Esophagus muscularis mucosa (tissue), 3 donors: Measurements from ENCODE around the gene CLCNKB.

Experiments used
- POLR2A ChIP-seq: fragments of 450-650 bp; IDR thresholded peaks from one replicate; pipeline ENCODE4 v1.6.1; 2017; ENCODE audit warnings: antibody characterized with exemption, moderate library complexity, mild to moderate bottlenecking, low read depth
- TF ChIP-seq, protein P1 (sequence below), 3 experiments: fragments of 200-600 bp in 2 of 3; fragments of 450-650 bp in 1 of 3; sonication (generic) in 2 of 3; IDR thresholded peaks; one replicate each; pipeline ENCODE4 v1.5.1; 2017 to 2019; ENCODE audit warnings: antibody characterized with exemption in 3 of 3, mild to moderate bottlenecking in 2 of 3, moderate library complexity in 1 of 3

DNA sequence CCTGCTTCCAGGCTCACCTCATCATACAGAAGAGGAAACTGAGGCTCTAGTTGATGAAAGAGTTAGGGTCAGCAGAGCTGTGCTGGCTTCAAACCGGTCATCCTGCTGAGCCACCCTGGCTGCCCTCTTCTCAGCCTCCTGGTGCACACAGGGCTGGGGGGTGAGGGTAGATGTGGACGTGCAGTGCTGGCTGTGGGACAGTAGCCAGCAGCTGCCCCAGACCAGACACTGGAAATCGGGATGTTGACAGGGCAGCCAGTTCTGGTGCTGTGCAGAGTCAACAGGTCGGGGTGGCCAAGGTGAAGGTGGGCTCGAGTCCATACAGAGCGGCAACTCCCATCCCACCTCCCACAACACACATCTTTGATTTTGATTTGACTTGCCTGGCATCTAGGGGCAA lies 23.3 kb upstream of the CLCNKB start:
- TF ChIP-seq, protein P1, sequence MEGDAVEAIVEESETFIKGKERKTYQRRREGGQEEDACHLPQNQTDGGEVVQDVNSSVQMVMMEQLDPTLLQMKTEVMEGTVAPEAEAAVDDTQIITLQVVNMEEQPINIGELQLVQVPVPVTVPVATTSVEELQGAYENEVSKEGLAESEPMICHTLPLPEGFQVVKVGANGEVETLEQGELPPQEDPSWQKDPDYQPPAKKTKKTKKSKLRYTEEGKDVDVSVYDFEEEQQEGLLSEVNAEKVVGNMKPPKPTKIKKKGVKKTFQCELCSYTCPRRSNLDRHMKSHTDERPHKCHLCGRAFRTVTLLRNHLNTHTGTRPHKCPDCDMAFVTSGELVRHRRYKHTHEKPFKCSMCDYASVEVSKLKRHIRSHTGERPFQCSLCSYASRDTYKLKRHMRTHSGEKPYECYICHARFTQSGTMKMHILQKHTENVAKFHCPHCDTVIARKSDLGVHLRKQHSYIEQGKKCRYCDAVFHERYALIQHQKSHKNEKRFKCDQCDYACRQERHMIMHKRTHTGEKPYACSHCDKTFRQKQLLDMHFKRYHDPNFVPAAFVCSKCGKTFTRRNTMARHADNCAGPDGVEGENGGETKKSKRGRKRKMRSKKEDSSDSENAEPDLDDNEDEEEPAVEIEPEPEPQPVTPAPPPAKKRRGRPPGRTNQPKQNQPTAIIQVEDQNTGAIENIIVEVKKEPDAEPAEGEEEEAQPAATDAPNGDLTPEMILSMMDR (IDR thresholded peaks at IDR 0.05), result no peak
- TF ChIP-seq POLR2A, result no peak
